PC-9 (cell line): ENCODE data around the gene IKBKE.

ENCODE experiments used
- CTCF ChIP-seq: fragments of 200-600 bp; sonication (generic); conservative IDR thresholded peaks from 2 replicates; pipeline ENCODE4 v1.6.1; 2017; ENCODE audit warnings: mixed run types, antibody characterized with exemption, mild to moderate bottlenecking, moderate library complexity
- EZH2 ChIP-seq: fragments of 200-600 bp; sonication (generic); IDR thresholded peaks from 2 replicates; pipeline ENCODE4 v1.8.0; 2017; ENCODE audit warnings: antibody characterized with exemption, low read depth

- TF ChIP-seq CTCF (no peak), EZH2 (no peak)
Measured at GRCh38 chr1:206508956-206509355, 38.7 kb downstream of the IKBKE start.
